Mesenchymal stem cell (in vitro differentiated cells and primary cell): Measurements from ENCODE around the gene STRN3.

Source experiments
- DNase-seq: peaks from one replicate; pipeline ENCODE4 v3.0.0-alpha.2; 2013
- H2AFZ ChIP-seq: one replicate; pipeline ENCODE4 v1.6.1; 2013; ENCODE audit warnings: low read depth, mild to moderate bottlenecking, control low read depth, inconsistent platforms, low read length, moderate library complexity
- H2AK5ac ChIP-seq: 2 replicates; pipeline ENCODE4 v1.6.1; 2013; ENCODE audit warnings: low read length, moderate library complexity, mild to moderate bottlenecking, inconsistent platforms; ENCODE audit not compliant: severe bottlenecking
- H2BK120ac ChIP-seq: one replicate; pipeline ENCODE4 v1.6.1; 2013; ENCODE audit warnings: low read depth, mild to moderate bottlenecking, inconsistent platforms, low read length, moderate library complexity
- H2BK12ac ChIP-seq, 2 experiments: one replicate each; pipeline ENCODE4 v1.6.1; 2013; ENCODE audit warnings: inconsistent platforms in 2 of 2, low read length in 2 of 2, mild to moderate bottlenecking in 2 of 2, moderate library complexity in 2 of 2, control low read depth in 1 of 2
- H2BK15ac ChIP-seq: one replicate; pipeline ENCODE4 v1.6.1; 2013; ENCODE audit warnings: mild to moderate bottlenecking, low read depth, inconsistent platforms; ENCODE audit not compliant: poor library complexity, severe bottlenecking
- H2BK5ac ChIP-seq: 2 replicates; pipeline ENCODE4 v1.6.1; 2013; ENCODE audit warnings: low read depth, mild to moderate bottlenecking, low read length, control low read depth, inconsistent platforms; ENCODE audit not compliant: poor library complexity, severe bottlenecking
- H3K14ac ChIP-seq, 2 experiments: one replicate each; pipeline ENCODE4 v1.6.1; 2013; ENCODE audit warnings: inconsistent platforms in 2 of 2, low read length in 2 of 2, control low read depth in 1 of 2, mild to moderate bottlenecking in 1 of 2, moderate library complexity in 1 of 2
- H3K18ac ChIP-seq, 2 experiments: one replicate each; pipeline ENCODE4 v1.6.1; 2013; ENCODE audit warnings: inconsistent platforms in 2 of 2, low read length in 2 of 2, control low read depth in 1 of 2, low read depth in 1 of 2, mild to moderate bottlenecking in 1 of 2
- H3K23ac ChIP-seq, 2 experiments: one replicate each; pipeline ENCODE4 v1.6.1; 2013; ENCODE audit warnings: inconsistent platforms in 2 of 2, low read length in 2 of 2, mild to moderate bottlenecking in 2 of 2, moderate library complexity in 2 of 2, control low read depth in 1 of 2
- H3K27ac ChIP-seq: 2 replicates; pipeline ENCODE4 v1.5.1; 2013; ENCODE audit warnings: mild to moderate bottlenecking, moderate library complexity, low read length, control low read depth, inconsistent platforms; ENCODE audit not compliant: poor library complexity, severe bottlenecking
- H3K27me3 ChIP-seq, 2 experiments: 2 replicates each; pipeline versions ENCODE4 v1.6.1 to v1.7.0; 2013; ENCODE audit warnings: low read length in 2 of 2, mild to moderate bottlenecking in 2 of 2, moderate library complexity in 2 of 2, control low read depth in 1 of 2, inconsistent platforms in 1 of 2; ENCODE audit not compliant: control insufficient read depth in 1 of 2, insufficient read depth in 1 of 2
- H3K36me3 ChIP-seq, 2 experiments: 2 replicates each; pipeline versions ENCODE4 v1.6.1 to v1.7.0; 2013; ENCODE audit warnings: low read length in 2 of 2, control low read depth in 1 of 2, inconsistent platforms in 1 of 2, low read depth in 1 of 2, mild to moderate bottlenecking in 1 of 2; ENCODE audit not compliant: insufficient read depth in 2 of 2, control insufficient read depth in 1 of 2
- H3K4ac ChIP-seq, 2 experiments: one replicate each; pipeline ENCODE4 v1.6.1; 2013; ENCODE audit warnings: inconsistent platforms in 2 of 2, low read length in 2 of 2, mild to moderate bottlenecking in 2 of 2, moderate library complexity in 2 of 2, control low read depth in 1 of 2, low read depth in 1 of 2
- H3K4me1 ChIP-seq: 2 replicates; pipeline ENCODE4 v1.6.1; 2013; ENCODE audit warnings: low read depth, low read length, control low read depth; ENCODE audit not compliant: control insufficient read depth, insufficient read depth
- H3K4me2 ChIP-seq: 2 replicates; pipeline ENCODE4 v1.6.1; 2013; ENCODE audit warnings: low read length, mild to moderate bottlenecking, inconsistent platforms; ENCODE audit not compliant: poor library complexity, severe bottlenecking
- H3K4me3 ChIP-seq, 2 experiments: 2 replicates each; pipeline versions ENCODE4 v1.5.1 to v1.7.0; 2013; ENCODE audit warnings: low read length in 2 of 2, mild to moderate bottlenecking in 2 of 2, control low read depth in 1 of 2, low read depth in 1 of 2; ENCODE audit not compliant: insufficient read depth in 1 of 2
- H3K79me1 ChIP-seq: replicated peaks from 2 replicates; pipeline ENCODE4 v1.6.1; 2013; ENCODE audit warnings: mild to moderate bottlenecking, control low read depth, low read length, inconsistent platforms; ENCODE audit not compliant: poor library complexity, severe bottlenecking
- H3K9ac ChIP-seq: 2 replicates; pipeline ENCODE4 v1.7.0; 2013; ENCODE audit warnings: mild to moderate bottlenecking, low read length, moderate library complexity
- H3K9me3 ChIP-seq: 2 replicates; pipeline ENCODE4 v1.7.0; 2013; ENCODE audit warnings: mild to moderate bottlenecking, low read length; ENCODE audit not compliant: control insufficient read depth
- H4K8ac ChIP-seq: one replicate; pipeline ENCODE4 v1.6.1; 2013; ENCODE audit warnings: inconsistent platforms, mild to moderate bottlenecking, low read length, moderate library complexity
- H4K91ac ChIP-seq: one replicate; pipeline ENCODE4 v1.6.1; 2013; ENCODE audit warnings: mild to moderate bottlenecking, low read length, inconsistent platforms
- WGBS: methylation state at CpG from one replicate; pipeline ENCODE4 v1.1.7; 2013; ENCODE audit warnings: mixed read lengths; 5-methylcytosine and 5-hydroxymethylcytosine counted together

The STRN3 gene

DNA sequence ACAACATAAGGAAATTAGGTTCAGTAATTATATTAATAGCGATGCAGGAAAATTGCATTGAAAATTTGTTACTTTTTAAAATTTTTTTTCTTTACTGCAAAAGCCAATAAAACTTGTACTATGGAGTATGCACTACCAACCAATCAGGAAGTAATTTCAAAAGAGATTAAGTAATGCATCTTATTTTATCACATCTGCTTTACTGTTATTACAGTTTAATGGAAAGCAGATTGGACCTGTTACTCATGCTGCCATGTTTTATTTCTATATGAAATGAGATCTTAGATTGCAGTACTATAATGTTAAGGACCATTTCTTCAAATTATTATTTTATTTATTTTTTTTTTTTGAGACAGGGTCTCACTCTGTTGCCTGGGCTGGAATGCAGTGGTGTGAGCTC is 1.7 kb upstream of the STRN3 start:
- Histone ChIP-seq H3K4me3 (peak overlapping the region in 1 of 2 experiments; percentile 99), H2BK15ac (no peak overlapping the region), H4K91ac (no peak overlapping the region), H3K4me2 (no peak overlapping the region), H2AFZ (no peak overlapping the region), H3K27ac (no peak overlapping the region), H3K14ac (no peak overlapping the region), H3K9ac (peak overlapping the region; percentile 97), H3K9me3 (no peaks in the 10 kb centered on the region), H2BK5ac (no peak overlapping the region), H4K8ac (no peak overlapping the region), H2BK120ac (no peak overlapping the region), H2BK12ac (no peak overlapping the region), H3K23ac (no peak overlapping the region), H3K79me1 (peaks cover 8% of the 10 kb centered on the region), H3K4me1 (peaks cover 3% of the 10 kb centered on the region), H3K36me3 (peaks cover 0 to under 1% of the 10 kb centered on the region in 2 experiments), H3K27me3 (no peaks in the 10 kb centered on the region), H3K4ac (no peak overlapping the region), H3K18ac (no peak overlapping the region), H2AK5ac (no peak overlapping the region)
- no peak for DNase-seq
- WGBS = no CpG with 5 or more reads among the region's 1 CpG

DNA sequence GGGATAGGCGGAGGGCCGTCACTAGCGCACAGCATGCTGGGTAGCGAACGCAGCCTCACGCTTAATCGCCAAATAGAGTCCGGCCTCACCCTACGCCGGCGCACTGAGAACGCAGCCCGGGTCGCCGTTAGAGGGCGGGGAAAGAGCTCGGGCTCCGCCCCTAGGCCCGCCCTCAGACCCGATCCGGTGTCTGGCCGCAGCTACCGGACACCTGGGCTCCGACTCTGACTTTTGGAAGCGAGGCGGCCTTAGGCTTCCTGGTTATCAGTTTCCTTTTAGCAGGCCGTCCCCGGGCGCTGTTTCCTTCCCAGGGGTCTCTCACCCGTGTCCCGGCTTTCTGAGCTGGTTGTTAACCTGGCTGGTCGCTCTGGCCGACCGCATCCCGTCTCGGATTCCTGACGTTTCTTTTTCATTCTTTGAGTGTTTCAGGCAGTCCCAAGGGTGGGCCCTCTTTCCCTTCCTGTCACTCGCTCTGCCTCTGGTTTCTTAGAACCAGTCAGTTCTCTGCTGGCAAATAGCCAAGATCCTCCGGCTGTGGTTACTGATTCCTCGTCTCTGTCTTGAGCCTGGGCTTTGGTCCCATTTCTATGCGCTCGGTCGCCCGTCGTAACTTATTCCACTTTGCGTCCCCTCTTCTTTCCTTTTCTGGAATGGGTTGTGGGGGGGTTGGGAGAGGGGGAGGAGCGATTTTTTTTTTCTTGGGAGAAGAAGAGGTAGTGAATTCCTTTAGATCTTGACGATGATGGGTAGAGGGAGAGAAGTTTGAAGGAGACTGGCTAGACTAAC is 464 bp upstream of the STRN3 start:
- peak overlapping the region; percentile 79 for H3K4me2 ChIP-seq
- H3K27ac ChIP-seq = peak overlapping the region; percentile 100
- peak overlapping the region; percentile 97 for H2BK5ac ChIP-seq
- peak overlapping the region; percentile 71 for H4K91ac ChIP-seq
- 1% methylated on average over 42 of the region's 48 CpGs for WGBS
- H2BK12ac ChIP-seq = no peak overlapping the region
- no peak overlapping the region for H2BK15ac ChIP-seq
- peak overlapping the region; percentile 97 for H3K9ac ChIP-seq
- peak overlapping the region; percentile 61 to 97 for H3K18ac ChIP-seq
- H2AFZ ChIP-seq = peak overlapping the region; percentile 58
- DNase-seq = peak; percentile 99
- H3K4ac ChIP-seq = peak overlapping the region in 1 of 2 experiments; percentile 65
- no peak overlapping the region for H3K23ac ChIP-seq
- peak overlapping the region; percentile 89 to 99 for H3K4me3 ChIP-seq
- peaks cover 8% of the 10 kb centered on the region for H3K79me1 ChIP-seq
- H4K8ac ChIP-seq = peak overlapping the region; percentile 67
- H3K36me3 ChIP-seq = peaks cover 0 to 10% of the 10 kb centered on the region in 2 experiments
- H3K27me3 ChIP-seq = no peaks in the 10 kb centered on the region
- no peaks in the 10 kb centered on the region for H3K9me3 ChIP-seq
- H3K4me1 ChIP-seq = peaks cover 2% of the 10 kb centered on the region
- H2BK120ac ChIP-seq = no peak overlapping the region
- H2AK5ac ChIP-seq = no peak overlapping the region
- no peak overlapping the region for H3K14ac ChIP-seq

DNA sequence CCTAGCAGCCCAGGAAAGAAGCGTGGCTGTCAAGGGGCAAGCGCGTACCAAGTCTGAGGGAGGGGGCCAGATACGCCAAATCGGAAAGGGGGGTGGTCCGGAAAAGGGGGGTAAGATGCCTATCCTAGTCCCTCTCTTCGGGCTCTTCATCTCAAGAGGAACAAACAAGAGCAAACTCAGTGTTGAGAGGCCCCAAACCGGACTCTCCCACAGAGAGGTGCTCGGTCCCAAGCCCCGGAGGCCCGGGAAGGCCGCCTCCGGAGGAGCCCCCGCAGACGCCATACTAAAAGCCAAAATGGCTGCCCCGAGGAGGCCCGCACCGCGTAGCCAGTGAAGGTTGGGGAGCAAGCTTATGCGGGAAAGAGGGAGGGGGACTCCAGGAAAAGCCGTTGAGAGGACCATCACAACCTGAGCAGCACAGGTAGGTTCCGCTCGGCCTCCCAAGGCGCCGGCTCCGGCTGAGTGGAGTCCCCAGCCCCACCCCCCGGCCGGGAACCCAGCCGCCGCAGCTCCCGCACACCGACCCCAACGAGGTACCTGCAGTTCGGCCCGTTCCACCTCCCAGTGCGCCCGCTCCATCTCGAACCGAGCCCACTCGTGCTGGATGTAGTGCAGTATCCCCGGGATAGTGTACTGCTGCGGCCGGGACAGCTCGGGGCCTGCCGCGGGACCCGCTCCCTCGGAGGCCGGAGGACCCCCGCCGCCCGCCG is 657 bp downstream of the STRN3 start, which contains the start of gene AP4S1:
Gene AP4S1, plus strand, starts transcription at position 283 of the 710 bp plus-strand sequence. CDS start 40,548 bp downstream, outside the sequence.
- H2BK120ac ChIP-seq = peak within 1 kb of the TSS; percentile 93
- peak; percentile 59 for DNase-seq
- peak within 1 kb of the TSS in 1 of 2 experiments; percentile 59 for H2BK12ac ChIP-seq
- peak within 1 kb of the TSS; percentile 97 for H3K9ac ChIP-seq
- peak within 1 kb of the TSS; percentile 92 for H4K91ac ChIP-seq
- no peaks in the 10 kb centered on the region for H3K9me3 ChIP-seq
- H3K79me1 ChIP-seq = peaks cover 5% of the 10 kb centered on the region
- peak within 1 kb of the TSS; percentile 97 for H3K18ac ChIP-seq
- H3K14ac ChIP-seq = peak within 1 kb of the TSS; percentile 97 to 99
- peaks cover 2 to 21% of the 10 kb centered on the region in 2 experiments for H3K36me3 ChIP-seq
- peak within 1 kb of the TSS; percentile 97 for H2BK5ac ChIP-seq
- peak within 1 kb of the TSS; percentile 100 for H3K27ac ChIP-seq
- peak within 1 kb of the TSS; percentile 88 for H4K8ac ChIP-seq
- H2BK15ac ChIP-seq = peak within 1 kb of the TSS; percentile 97
- H3K4ac ChIP-seq = peak within 1 kb of the TSS; percentile 83 to 98
- H3K23ac ChIP-seq = peak within 1 kb of the TSS in 1 of 2 experiments; percentile 66
- peaks cover 2% of the 10 kb centered on the region for H3K4me1 ChIP-seq
- H3K27me3 ChIP-seq = no peaks in the 10 kb centered on the region
- H3K4me3 ChIP-seq = peak within 1 kb of the TSS; percentile 89 to 99
- H3K4me2 ChIP-seq = peak within 1 kb of the TSS; percentile 79
- peak within 1 kb of the TSS; percentile 13 for H2AK5ac ChIP-seq
- WGBS = under 1% methylated on average over 53 of the region's 53 CpGs
- H2AFZ ChIP-seq = peak within 1 kb of the TSS; percentile 64
